GM12872 (cell line): Measurements from ENCODE around the gene PCCA.

Experiments
- TF ChIP-seq, protein P1 (sequence below): IDR thresholded peaks from 3 replicates; pipeline ENCODE4 v1.5.1; 2011; ENCODE audit warnings: low read depth, mild to moderate bottlenecking, low read length, moderate library complexity; ENCODE audit not compliant: insufficient read depth

The PCCA gene

GRCh38 chr13:100523981-100524386 lies 435.1 kb downstream of the PCCA start:
- TF ChIP-seq, protein P1, sequence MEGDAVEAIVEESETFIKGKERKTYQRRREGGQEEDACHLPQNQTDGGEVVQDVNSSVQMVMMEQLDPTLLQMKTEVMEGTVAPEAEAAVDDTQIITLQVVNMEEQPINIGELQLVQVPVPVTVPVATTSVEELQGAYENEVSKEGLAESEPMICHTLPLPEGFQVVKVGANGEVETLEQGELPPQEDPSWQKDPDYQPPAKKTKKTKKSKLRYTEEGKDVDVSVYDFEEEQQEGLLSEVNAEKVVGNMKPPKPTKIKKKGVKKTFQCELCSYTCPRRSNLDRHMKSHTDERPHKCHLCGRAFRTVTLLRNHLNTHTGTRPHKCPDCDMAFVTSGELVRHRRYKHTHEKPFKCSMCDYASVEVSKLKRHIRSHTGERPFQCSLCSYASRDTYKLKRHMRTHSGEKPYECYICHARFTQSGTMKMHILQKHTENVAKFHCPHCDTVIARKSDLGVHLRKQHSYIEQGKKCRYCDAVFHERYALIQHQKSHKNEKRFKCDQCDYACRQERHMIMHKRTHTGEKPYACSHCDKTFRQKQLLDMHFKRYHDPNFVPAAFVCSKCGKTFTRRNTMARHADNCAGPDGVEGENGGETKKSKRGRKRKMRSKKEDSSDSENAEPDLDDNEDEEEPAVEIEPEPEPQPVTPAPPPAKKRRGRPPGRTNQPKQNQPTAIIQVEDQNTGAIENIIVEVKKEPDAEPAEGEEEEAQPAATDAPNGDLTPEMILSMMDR: no peak

DNA sequence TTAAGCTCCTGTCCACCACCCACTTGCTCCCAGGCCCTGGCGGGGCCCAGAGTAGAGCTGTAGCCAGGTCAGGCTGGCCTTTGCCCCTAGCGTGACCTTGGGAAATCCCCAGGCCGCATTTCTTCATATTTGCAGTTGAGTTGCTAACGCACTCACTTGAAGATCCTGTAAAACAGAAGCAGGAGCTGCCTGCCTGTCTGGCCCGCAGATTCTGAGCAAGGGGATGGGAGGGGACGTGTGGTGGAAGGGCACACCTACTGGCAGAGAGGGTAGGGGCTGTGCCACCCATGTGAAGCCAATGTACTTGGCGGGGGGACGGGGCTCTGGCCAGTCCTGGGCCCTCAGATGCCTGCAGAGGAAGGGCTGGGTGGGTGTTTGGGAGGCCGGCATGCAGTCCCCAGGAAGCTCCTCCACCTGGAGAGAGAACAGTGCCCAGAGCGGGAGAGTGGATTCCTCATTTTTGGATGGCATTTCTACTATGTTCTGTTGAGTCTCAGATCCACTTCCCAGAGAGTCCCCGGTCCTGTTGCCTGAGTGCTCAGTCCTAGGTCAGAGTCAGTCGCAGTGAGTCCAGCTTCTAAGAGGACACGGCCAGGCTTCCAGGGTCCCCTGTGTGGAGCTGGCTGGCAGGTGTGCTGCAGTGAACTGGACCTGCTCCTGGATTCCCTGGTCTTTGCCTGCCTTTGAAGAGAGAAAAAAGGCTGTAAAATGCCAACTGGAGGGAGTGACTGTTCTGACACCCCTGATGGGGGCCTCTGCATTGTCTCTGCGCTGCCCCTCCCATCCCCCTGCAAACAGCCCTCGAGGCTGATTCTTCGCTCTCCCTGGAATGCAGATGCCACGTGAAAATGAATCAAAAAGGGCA lies 436.8 kb downstream of the PCCA start:
- TF ChIP-seq, protein P1: no peak

GRCh38 chr13:100526318-100527000 lies 437.6 kb downstream of the PCCA start:
- TF ChIP-seq, protein P1: no peak

DNA sequence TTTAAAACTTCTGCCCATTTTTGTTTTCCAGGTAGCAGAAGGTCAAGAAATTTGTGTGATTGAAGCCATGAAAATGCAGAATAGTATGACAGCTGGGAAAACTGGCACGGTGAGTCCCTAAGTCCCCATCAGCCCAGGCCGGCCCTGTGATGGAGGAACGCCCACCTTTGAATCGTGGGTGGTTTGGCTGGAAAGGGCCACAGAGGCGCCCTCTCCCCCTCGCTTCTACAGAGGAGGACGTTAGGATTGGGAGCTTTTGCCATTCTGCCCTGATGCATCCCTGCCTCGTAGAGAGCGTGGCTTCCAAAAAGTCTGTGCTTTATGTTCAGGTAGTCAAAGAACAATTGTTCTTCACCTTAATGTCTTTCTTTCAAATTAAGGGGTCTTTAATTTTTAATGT lies 438.8 kb downstream of the PCCA start:
- TF ChIP-seq, protein P1: no peak

DNA sequence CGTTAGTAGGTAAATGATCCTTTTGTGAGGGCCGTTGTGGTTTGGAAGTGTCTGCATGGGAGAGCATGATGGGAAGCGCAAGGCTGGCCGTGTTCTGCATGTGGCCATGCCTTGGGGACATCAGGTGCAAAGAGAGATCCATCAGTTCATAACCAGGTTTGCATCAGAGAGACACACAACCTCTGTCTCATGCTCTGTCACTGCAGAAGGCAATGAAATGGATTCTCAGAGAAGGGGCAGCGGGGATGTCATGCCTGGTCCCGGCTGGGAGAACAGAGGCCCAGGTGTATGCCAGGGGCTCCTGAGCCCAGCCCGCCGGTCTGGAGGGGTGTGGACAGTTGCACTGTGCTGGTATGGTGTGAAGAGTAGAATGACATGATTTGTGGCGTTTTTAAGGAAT lies 439.5 kb downstream of the PCCA start:
- TF ChIP-seq, protein P1: no peak

DNA sequence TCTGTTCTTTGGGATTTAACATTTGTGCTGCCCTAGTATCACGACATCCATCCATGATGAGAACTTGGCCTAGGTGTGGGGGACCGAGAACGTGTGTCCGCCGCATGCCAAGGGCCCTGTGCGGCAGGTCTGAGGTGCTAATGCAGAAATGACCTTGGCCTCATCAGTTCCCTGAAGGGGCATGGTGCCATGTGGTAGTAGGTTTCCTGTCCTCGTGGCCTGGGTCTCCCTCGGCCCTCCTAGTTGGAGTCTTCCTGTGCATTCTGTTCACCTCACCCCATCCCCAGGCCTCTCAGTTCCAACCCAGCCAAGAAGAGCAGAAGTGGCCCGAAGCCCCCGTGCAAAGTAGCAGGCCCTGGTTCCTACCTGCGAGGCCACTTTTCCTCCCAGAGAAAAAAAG lies 439.9 kb downstream of the PCCA start:
- TF ChIP-seq, protein P1: no peak

- TF ChIP-seq, protein P1: no peak
Measured at GRCh38 chr13:100529666-100530377, 440.9 kb downstream of the PCCA start.
